Stimulated activated CD8-positive, alpha-beta memory T cell treated with anti-CD3 and anti-CD28 coated beads, Interleukin-7, amount 100 ng/mL, for 48 hours (primary cell): ENCODE results near the gene ETFA.
A peak's percentile ranks its signal among the peaks of the same experiment; 100 is the strongest.

Experiments
- DNase-seq, 2 donors: peaks; one replicate each; pipeline ENCODE4 v3.0.0-alpha.2; 2020; ENCODE audit warnings: low read depth in 1 of 2; ENCODE audit errors: extremely low read depth in 1 of 2

ETFA gene

GRCh38 chr15:76340803-76341365 is 29.6 kb upstream of the ETFA start:
- DNase-seq = peak in 1 of 2 donors; percentile 50

GRCh38 chr15:76340198-76340802 is 29.0 kb upstream of the ETFA start:
- DNase-seq = no peak

- DNase-seq = no peak
Measured at GRCh38 chr15:76339305-76340197, 28.3 kb upstream of the ETFA start.

GRCh38 chr15:76338486-76339304 is 27.4 kb upstream of the ETFA start:
- no peak for DNase-seq

GRCh38 chr15:76337696-76338485 is 26.6 kb upstream of the ETFA start:
- no peak for DNase-seq

GRCh38 chr15:76337059-76337695 is 25.9 kb upstream of the ETFA start:
- DNase-seq = no peak

GRCh38 chr15:76336254-76337058 is 25.2 kb upstream of the ETFA start, which contains the start of gene ISL2:
ISL2 (plus strand) TSS chr15:76336773; CDS start chr15:76336884, 111 bp downstream.
- DNase-seq = peak; percentile 58 to 82

GRCh38 chr15:76335307-76336253 is 24.3 kb upstream of the ETFA start:
- no peak for DNase-seq

GRCh38 chr15:76334438-76335306 is 23.4 kb upstream of the ETFA start:
- DNase-seq = no peak

- no peak for DNase-seq
Measured at GRCh38 chr15:76333720-76334437, 22.6 kb upstream of the ETFA start.

- no peak for DNase-seq
Measured at GRCh38 chr15:76333309-76333708, 22.0 kb upstream of the ETFA start.

GRCh38 chr15:76332796-76333195 is 21.5 kb upstream of the ETFA start:
- no peak for DNase-seq

GRCh38 chr15:76330080-76330680 is 18.9 kb upstream of the ETFA start:
- no peak for DNase-seq

- DNase-seq = no peak
Measured at GRCh38 chr15:76328958-76329357, 17.7 kb upstream of the ETFA start.

GRCh38 chr15:76328106-76328696 is 16.9 kb upstream of the ETFA start:
- no peak for DNase-seq
